ENCODE data around the gene IL4R. TPM values are rescaled to one million over a fixed set of nuclear protein-coding genes. Genes with fewer than 3 reads are reported as not detected.

The IL4R gene
- total RNA-seq, 1 experiment from 2014 or later = 28.9 TPM

DNA sequence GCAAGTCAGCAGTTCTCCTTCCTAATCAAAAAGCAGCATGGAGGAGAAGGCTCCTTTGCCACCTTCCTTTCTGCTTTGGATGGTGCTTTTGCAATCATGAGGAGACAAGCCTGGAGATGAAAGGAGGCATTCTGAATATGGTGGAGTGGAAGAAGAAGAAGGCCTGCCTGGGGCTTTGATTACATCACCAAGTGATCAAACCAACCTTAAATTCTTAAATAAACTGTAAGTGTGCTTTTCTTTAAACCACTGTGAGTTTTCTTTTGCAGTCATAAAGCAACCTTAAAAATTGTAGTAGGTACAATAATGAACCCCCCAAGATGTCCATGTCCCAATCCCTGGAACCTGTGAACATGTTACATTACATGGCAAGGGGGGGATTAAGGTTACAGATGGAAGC lies 56.5 kb downstream of the IL4R start:
- BruUV-seq (replicated peaks) = no TSS peak
- in situ Hi-C loops (cut with HindIII; ENCODE audit: low pct_unique_long_range_greater_than_20kb, low sequenced_read_pairs) = no loop called here
- Histone ChIP-seq H3K36me3 (ENCODE audit: control insufficient read depth, insufficient read depth, low read length) (no peaks in the 10 kb centered on the region), H3K9me3 (ENCODE audit: control insufficient read depth, insufficient read depth, low read depth, low read length) (no peaks in the 10 kb centered on the region), H3K27me3 (ENCODE audit: control insufficient read depth, insufficient read depth, low read length) (no peaks in the 10 kb centered on the region), H3K27ac (ENCODE audit: low read length) (no peak overlapping the region), H3K4me1 (ENCODE audit: control insufficient read depth, insufficient read depth, low read length) (peaks cover 5% of the 10 kb centered on the region; the same call in 1 of the 2 replicates), H3K4me3 (ENCODE audit: low read depth in 2 of 2, low read length in 2 of 2) (no peak overlapping the region)
- no peak for ATAC-seq
- ChIA-PET POLR2A (no interaction called here), CTCF (interaction anchor here (0.6 kb wide), 1 partner anchor 260 kb away, joined by 7 read pairs; no protein-coding TSS in a partner anchor)
- DNase-seq (ENCODE audit: low read depth, low spot score) = no peak
- intact Hi-C loops (cut with micrococcal nuclease; ENCODE audit: unreplicated experiment) = no loop called here
- TF ChIP-seq POLR2AphosphoS5 (IDR thresholded peaks at IDR 0.05; ENCODE audit: low read depth, low read length) (no peak), TCF7L2 (IDR thresholded peaks at IDR 0.05; ENCODE audit: low read depth, low read length) (no peak), SIN3A (IDR thresholded peaks at IDR 0.05; ENCODE audit: borderline replicate concordance, insufficient read depth, low read depth, low read length) (no peak)
- TF ChIP-seq, protein P1, sequence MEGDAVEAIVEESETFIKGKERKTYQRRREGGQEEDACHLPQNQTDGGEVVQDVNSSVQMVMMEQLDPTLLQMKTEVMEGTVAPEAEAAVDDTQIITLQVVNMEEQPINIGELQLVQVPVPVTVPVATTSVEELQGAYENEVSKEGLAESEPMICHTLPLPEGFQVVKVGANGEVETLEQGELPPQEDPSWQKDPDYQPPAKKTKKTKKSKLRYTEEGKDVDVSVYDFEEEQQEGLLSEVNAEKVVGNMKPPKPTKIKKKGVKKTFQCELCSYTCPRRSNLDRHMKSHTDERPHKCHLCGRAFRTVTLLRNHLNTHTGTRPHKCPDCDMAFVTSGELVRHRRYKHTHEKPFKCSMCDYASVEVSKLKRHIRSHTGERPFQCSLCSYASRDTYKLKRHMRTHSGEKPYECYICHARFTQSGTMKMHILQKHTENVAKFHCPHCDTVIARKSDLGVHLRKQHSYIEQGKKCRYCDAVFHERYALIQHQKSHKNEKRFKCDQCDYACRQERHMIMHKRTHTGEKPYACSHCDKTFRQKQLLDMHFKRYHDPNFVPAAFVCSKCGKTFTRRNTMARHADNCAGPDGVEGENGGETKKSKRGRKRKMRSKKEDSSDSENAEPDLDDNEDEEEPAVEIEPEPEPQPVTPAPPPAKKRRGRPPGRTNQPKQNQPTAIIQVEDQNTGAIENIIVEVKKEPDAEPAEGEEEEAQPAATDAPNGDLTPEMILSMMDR (IDR thresholded peaks at IDR 0.05) = no peak
- TF ChIP-seq, protein P2, sequence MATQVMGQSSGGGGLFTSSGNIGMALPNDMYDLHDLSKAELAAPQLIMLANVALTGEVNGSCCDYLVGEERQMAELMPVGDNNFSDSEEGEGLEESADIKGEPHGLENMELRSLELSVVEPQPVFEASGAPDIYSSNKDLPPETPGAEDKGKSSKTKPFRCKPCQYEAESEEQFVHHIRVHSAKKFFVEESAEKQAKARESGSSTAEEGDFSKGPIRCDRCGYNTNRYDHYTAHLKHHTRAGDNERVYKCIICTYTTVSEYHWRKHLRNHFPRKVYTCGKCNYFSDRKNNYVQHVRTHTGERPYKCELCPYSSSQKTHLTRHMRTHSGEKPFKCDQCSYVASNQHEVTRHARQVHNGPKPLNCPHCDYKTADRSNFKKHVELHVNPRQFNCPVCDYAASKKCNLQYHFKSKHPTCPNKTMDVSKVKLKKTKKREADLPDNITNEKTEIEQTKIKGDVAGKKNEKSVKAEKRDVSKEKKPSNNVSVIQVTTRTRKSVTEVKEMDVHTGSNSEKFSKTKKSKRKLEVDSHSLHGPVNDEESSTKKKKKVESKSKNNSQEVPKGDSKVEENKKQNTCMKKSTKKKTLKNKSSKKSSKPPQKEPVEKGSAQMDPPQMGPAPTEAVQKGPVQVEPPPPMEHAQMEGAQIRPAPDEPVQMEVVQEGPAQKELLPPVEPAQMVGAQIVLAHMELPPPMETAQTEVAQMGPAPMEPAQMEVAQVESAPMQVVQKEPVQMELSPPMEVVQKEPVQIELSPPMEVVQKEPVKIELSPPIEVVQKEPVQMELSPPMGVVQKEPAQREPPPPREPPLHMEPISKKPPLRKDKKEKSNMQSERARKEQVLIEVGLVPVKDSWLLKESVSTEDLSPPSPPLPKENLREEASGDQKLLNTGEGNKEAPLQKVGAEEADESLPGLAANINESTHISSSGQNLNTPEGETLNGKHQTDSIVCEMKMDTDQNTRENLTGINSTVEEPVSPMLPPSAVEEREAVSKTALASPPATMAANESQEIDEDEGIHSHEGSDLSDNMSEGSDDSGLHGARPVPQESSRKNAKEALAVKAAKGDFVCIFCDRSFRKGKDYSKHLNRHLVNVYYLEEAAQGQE (IDR thresholded peaks at IDR 0.05; ENCODE audit: insufficient read depth in 1 of 2, low read depth in 2 of 2, low read length in 1 of 2) = no peak

DNA sequence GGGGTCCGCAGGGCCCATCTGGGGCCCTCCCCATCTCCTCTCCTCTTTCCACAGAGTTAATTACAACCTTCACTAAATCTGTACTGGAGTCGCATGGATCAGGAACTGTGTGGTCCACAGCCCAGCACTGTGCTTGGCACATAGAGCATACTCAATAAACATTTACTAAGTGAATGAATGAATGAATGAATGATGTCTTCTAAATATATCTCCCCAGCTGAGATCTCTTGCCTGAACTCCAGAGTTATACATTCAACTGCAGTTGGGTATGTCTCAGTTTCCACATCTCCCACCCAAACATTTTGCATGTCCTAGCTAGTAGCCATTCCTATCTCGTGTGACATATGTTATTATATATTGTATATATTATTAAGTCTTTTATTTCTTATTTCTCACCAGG lies 59.5 kb downstream of the IL4R start:
- Histone ChIP-seq H3K4me3 (ENCODE audit: low read depth in 2 of 2, low read length in 2 of 2) (no peak overlapping the region), H3K4me1 (ENCODE audit: control insufficient read depth, insufficient read depth, low read length) (no peaks in the 10 kb centered on the region), H3K27me3 (ENCODE audit: control insufficient read depth, insufficient read depth, low read length) (no peaks in the 10 kb centered on the region), H3K9me3 (ENCODE audit: control insufficient read depth, insufficient read depth, low read depth, low read length) (no peaks in the 10 kb centered on the region), H3K36me3 (ENCODE audit: control insufficient read depth, insufficient read depth, low read length) (no peaks in the 10 kb centered on the region), H3K27ac (ENCODE audit: low read length) (no peak overlapping the region)
- ATAC-seq (no peak), DNase-seq (ENCODE audit: low read depth, low spot score) (no peak)
- POLR2A ChIA-PET = no interaction called here
- TF ChIP-seq TCF7L2 (IDR thresholded peaks at IDR 0.05; ENCODE audit: low read depth, low read length) (no peak), POLR2AphosphoS5 (IDR thresholded peaks at IDR 0.05; ENCODE audit: low read depth, low read length) (no peak), SIN3A (IDR thresholded peaks at IDR 0.05; ENCODE audit: borderline replicate concordance, insufficient read depth, low read depth, low read length) (no peak)
- TF ChIP-seq, protein P1 (IDR thresholded peaks at IDR 0.05) = no peak
- TF ChIP-seq, protein P2 (IDR thresholded peaks at IDR 0.05; ENCODE audit: insufficient read depth in 1 of 2, low read depth in 2 of 2, low read length in 1 of 2) = no peak
- intact Hi-C loops (cut with micrococcal nuclease; ENCODE audit: unreplicated experiment) = no loop called here
- in situ Hi-C loops (cut with HindIII; ENCODE audit: low pct_unique_long_range_greater_than_20kb, low sequenced_read_pairs) = no loop called here
- CTCF ChIA-PET = no interaction called here
- no TSS peak for BruUV-seq (replicated peaks)

All from Panc1 (cell line).